Endodermal cell (in vitro differentiated cells): ENCODE results near the gene GPX5. TPM values are rescaled to one million over a fixed set of nuclear protein-coding genes. Genes with fewer than 3 reads are reported as not detected.

ENCODE experiments used
- DNase-seq: peaks from one replicate; pipeline ENCODE4 v3.0.0-alpha.2; 2017
- H3K27ac ChIP-seq: 2 replicates; pipeline ENCODE4 v1.5.1; 2013; ENCODE audit warnings: mild to moderate bottlenecking, low read depth, low read length, moderate library complexity
- H3K27me3 ChIP-seq: 2 replicates; pipeline ENCODE4 v1.6.1; 2013; ENCODE audit warnings: mild to moderate bottlenecking, low read length, moderate library complexity; ENCODE audit not compliant: insufficient read depth, control insufficient read depth, poor library complexity, severe bottlenecking
- H3K36me3 ChIP-seq: 2 replicates; pipeline ENCODE4 v1.7.0; 2013; ENCODE audit warnings: mild to moderate bottlenecking, low read length, moderate library complexity; ENCODE audit not compliant: control insufficient read depth, insufficient read depth
- H3K4me1 ChIP-seq: one replicate; pipeline ENCODE4 v1.7.0; 2013; ENCODE audit warnings: low read length; ENCODE audit not compliant: control insufficient read depth, insufficient read depth
- H3K4me3 ChIP-seq: 2 replicates; pipeline ENCODE4 v1.5.1; 2013; ENCODE audit warnings: mild to moderate bottlenecking, low read length, moderate library complexity
- H3K9ac ChIP-seq: 2 replicates; pipeline ENCODE4 v1.6.1; 2013; ENCODE audit warnings: mild to moderate bottlenecking, low read length, moderate library complexity; ENCODE audit not compliant: poor library complexity, severe bottlenecking; ENCODE audit errors: extremely low read depth
- H3K9me3 ChIP-seq: 2 replicates; pipeline ENCODE4 v1.6.1; 2013; ENCODE audit warnings: mild to moderate bottlenecking, low read length, moderate library complexity; ENCODE audit not compliant: control insufficient read depth
- H3K27ac Mint-ChIP-seq: 2 replicates; pipeline ENCODE4 v1.8.0; 2020; ENCODE audit warnings: mixed read lengths
- H3K27me3 Mint-ChIP-seq: 2 replicates; pipeline ENCODE4 v1.8.0; 2021; ENCODE audit warnings: mild to moderate bottlenecking, mixed read lengths; ENCODE audit not compliant: insufficient read depth
- H3K36me3 Mint-ChIP-seq: 2 replicates; pipeline ENCODE4 v1.8.0; 2020; ENCODE audit warnings: low read depth, mixed read lengths
- H3K4me1 Mint-ChIP-seq: 2 replicates; pipeline ENCODE4 v1.8.0; 2020; ENCODE audit warnings: mixed read lengths
- H3K4me3 Mint-ChIP-seq: 2 replicates; pipeline ENCODE4 v1.8.0; 2020; ENCODE audit warnings: mild to moderate bottlenecking, moderate library complexity, mixed read lengths
- H3K9me3 Mint-ChIP-seq: 2 replicates; pipeline ENCODE4 v1.8.0; 2020; ENCODE audit warnings: mild to moderate bottlenecking, mixed read lengths
- WGBS, 2 experiments: methylation state at CpG; one replicate each; pipeline versions ENCODE4 v1.1.5 to v1.1.7; 2013; ENCODE audit warnings: missing lambda C conversion rate in 2 of 2, mixed read lengths in 1 of 2; ENCODE audit not compliant: insufficient coverage in 1 of 2, insufficient read length in 1 of 2; 5-methylcytosine and 5-hydroxymethylcytosine counted together
- total RNA-seq, 2 donors: library from RNA; stranded (reverse); fragmentation: NEBNext Ultra II Directional in 1 of 2; extraction: Animal tissue kit (Norgen Biotek cat#: 25700) in 1 of 2; gene quantifications; 2 replicates in 1 of 2; 3 replicates in 1 of 2; pipeline ENCODE4 v1.2.1, GENCODE V29; 2021
- TF ChIP-seq, protein P1 (sequence below): fragments of 200-600 bp; sonication (generic); conservative IDR thresholded peaks from 2 replicates; pipeline ENCODE4 v1.5.0; 2021; ENCODE audit warnings: antibody characterized with exemption, mild to moderate bottlenecking

GPX5 gene
- total RNA-seq, 2 donors from 2014 or later, result not detected

- Histone ChIP-seq H3K27ac (no peak overlapping the region), H3K36me3 (no peaks in the 10 kb centered on the region), H3K9me3 (no peaks in the 10 kb centered on the region), H3K4me3 (no peak overlapping the region), H3K9ac (no peak overlapping the region), H3K4me1 (no peaks in the 10 kb centered on the region), H3K27me3 (peaks cover 16% of the 10 kb centered on the region)
- no peak for DNase-seq
- TF ChIP-seq, protein P1, sequence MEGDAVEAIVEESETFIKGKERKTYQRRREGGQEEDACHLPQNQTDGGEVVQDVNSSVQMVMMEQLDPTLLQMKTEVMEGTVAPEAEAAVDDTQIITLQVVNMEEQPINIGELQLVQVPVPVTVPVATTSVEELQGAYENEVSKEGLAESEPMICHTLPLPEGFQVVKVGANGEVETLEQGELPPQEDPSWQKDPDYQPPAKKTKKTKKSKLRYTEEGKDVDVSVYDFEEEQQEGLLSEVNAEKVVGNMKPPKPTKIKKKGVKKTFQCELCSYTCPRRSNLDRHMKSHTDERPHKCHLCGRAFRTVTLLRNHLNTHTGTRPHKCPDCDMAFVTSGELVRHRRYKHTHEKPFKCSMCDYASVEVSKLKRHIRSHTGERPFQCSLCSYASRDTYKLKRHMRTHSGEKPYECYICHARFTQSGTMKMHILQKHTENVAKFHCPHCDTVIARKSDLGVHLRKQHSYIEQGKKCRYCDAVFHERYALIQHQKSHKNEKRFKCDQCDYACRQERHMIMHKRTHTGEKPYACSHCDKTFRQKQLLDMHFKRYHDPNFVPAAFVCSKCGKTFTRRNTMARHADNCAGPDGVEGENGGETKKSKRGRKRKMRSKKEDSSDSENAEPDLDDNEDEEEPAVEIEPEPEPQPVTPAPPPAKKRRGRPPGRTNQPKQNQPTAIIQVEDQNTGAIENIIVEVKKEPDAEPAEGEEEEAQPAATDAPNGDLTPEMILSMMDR, result no peak
- Mint-ChIP-seq H3K4me3 (no peak overlapping the region), H3K36me3 (no peaks in the 10 kb centered on the region), H3K4me1 (peaks cover 6% of the 10 kb centered on the region), H3K27me3 (peaks cover 39% of the 10 kb centered on the region), H3K27ac (no peak overlapping the region), H3K9me3 (no peaks in the 10 kb centered on the region)
- 98 to 100% methylated on average over 1 to 3 of the region's 3 CpGs for WGBS, 2 experiments
Measured at GRCh38 chr6:28485482-28485881, 40.2 kb upstream of the GPX5 start.

- no peak overlapping the region for H3K4me3 ChIP-seq
- Mint-ChIP-seq H3K27ac (no peak overlapping the region), H3K4me3 (no peak overlapping the region), H3K27me3 (peaks cover 29% of the 10 kb centered on the region), H3K9me3 (no peaks in the 10 kb centered on the region), H3K4me1 (peaks cover 10% of the 10 kb centered on the region), H3K36me3 (no peaks in the 10 kb centered on the region)
- 92% methylated on average over 1 of the region's 1 CpG; no CpG with 5 or more reads in 1 of the 2 experiments for WGBS, 2 experiments
- H3K27ac ChIP-seq, result no peak overlapping the region
- peaks cover 5% of the 10 kb centered on the region for H3K27me3 ChIP-seq
- no peaks in the 10 kb centered on the region for H3K4me1 ChIP-seq
- no peaks in the 10 kb centered on the region for H3K9me3 ChIP-seq
- TF ChIP-seq, protein P1, result no peak
- no peak for DNase-seq
- no peak overlapping the region for H3K9ac ChIP-seq
- H3K36me3 ChIP-seq, result no peaks in the 10 kb centered on the region
Measured at GRCh38 chr6:28486533-28486932, 39.1 kb upstream of the GPX5 start.

GRCh38 chr6:28486988-28487742 is 38.5 kb upstream of the GPX5 start:
- H3K36me3 ChIP-seq, result no peaks in the 10 kb centered on the region
- Mint-ChIP-seq H3K27ac (no peak overlapping the region), H3K4me1 (peaks cover 10% of the 10 kb centered on the region), H3K4me3 (no peak overlapping the region), H3K36me3 (no peaks in the 10 kb centered on the region), H3K27me3 (peaks cover 23% of the 10 kb centered on the region), H3K9me3 (no peaks in the 10 kb centered on the region)
- no peaks in the 10 kb centered on the region for H3K27me3 ChIP-seq
- 91 to 100% methylated on average over 2 to 3 of the region's 3 CpGs for WGBS, 2 experiments
- H3K9ac ChIP-seq, result no peak overlapping the region
- H3K4me3 ChIP-seq, result no peak overlapping the region
- H3K4me1 ChIP-seq, result no peaks in the 10 kb centered on the region
- H3K9me3 ChIP-seq, result no peaks in the 10 kb centered on the region
- DNase-seq, result no peak
- H3K27ac ChIP-seq, result no peak overlapping the region
- TF ChIP-seq, protein P1, result no peak
